DOHH2 (cell line): ENCODE results near the gene PTPN14.

ENCODE experiments used
- EZH2phosphoT487 ChIP-seq: fragments of 200-600 bp; sonication (generic); IDR thresholded peaks from 2 replicates; pipeline ENCODE4 v1.6.1; 2017; ENCODE audit warnings: borderline replicate concordance, mild to moderate bottlenecking, antibody characterized with exemption, low read length, moderate library complexity, mixed read lengths
- TF ChIP-seq, protein P1 (sequence below): fragments of 200-600 bp; sonication (generic); IDR thresholded peaks from one replicate; pipeline ENCODE4 v1.5.1; 2014; ENCODE audit warnings: antibody characterized with exemption, mild to moderate bottlenecking, low read depth, low read length; ENCODE audit not compliant: poor library complexity, severe bottlenecking

DNA sequence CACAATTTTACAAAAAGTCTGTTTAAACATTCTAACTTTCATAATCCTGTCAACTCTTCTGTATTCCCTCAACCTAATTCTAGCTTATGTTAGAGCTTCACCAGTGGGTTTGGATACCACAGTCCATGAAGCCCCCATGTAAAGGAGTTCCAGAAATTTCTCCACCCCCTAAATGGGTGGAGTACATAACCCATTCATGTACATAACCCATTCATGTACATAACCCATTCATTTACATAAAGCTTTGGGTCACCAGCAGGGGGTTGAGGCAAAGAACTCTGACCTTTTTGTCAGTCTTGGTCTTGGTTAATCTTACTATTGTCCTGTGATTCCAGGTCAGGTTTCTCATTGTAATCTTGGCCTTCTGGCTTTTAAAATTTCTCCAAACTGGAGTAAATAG is 208.9 kb downstream of the PTPN14 start:
- TF ChIP-seq, protein P1, sequence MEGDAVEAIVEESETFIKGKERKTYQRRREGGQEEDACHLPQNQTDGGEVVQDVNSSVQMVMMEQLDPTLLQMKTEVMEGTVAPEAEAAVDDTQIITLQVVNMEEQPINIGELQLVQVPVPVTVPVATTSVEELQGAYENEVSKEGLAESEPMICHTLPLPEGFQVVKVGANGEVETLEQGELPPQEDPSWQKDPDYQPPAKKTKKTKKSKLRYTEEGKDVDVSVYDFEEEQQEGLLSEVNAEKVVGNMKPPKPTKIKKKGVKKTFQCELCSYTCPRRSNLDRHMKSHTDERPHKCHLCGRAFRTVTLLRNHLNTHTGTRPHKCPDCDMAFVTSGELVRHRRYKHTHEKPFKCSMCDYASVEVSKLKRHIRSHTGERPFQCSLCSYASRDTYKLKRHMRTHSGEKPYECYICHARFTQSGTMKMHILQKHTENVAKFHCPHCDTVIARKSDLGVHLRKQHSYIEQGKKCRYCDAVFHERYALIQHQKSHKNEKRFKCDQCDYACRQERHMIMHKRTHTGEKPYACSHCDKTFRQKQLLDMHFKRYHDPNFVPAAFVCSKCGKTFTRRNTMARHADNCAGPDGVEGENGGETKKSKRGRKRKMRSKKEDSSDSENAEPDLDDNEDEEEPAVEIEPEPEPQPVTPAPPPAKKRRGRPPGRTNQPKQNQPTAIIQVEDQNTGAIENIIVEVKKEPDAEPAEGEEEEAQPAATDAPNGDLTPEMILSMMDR, result no peak
- no peak for TF ChIP-seq EZH2phosphoT487
